Caco-2 (cell line): ENCODE data around the gene KRTAP5-3. TPM values are rescaled to one million over a fixed set of nuclear protein-coding genes. Genes with fewer than 3 reads are reported as not detected.

ENCODE experiments used
- BruUV-seq: library from RNA; stranded (reverse); fragments of 400-500 nt; replicated peaks from 2 replicates; lab custom pipeline; 2021; lab: Mats Ljungman, UMichigan
- CTCF ChIA-PET: fragments of 300-600 bp; sonication (Branson Sonifier 250); formaldehyde crosslinking; loops from one replicate; lab custom pipeline; 2022; ENCODE audit warnings: antibody characterized with exemption; lab: Charles Lee
- POLR2A ChIA-PET: fragments of 300-600 bp; sonication (Branson Sonifier 250); formaldehyde crosslinking; loops from one replicate; lab custom pipeline; 2022; ENCODE audit warnings: antibody characterized with exemption; lab: Charles Lee
- DNase-seq, 2 experiments: peaks; one replicate each; pipeline versions ENCODE4 v3.0.0 to v3.0.0-alpha.2; 2020 to 2022
- H3K27me3 ChIP-seq: replicated peaks from 2 replicates; pipeline ENCODE4 v1.6.0; 2011; ENCODE audit warnings: low read length; ENCODE audit not compliant: control insufficient read depth, insufficient read depth
- H3K36me3 ChIP-seq: 2 replicates; pipeline ENCODE4 v1.5.1; 2011; ENCODE audit warnings: low read length; ENCODE audit not compliant: control insufficient read depth, insufficient read depth
- H3K4me1 ChIP-seq: fragments of 250-450 bp; sonication (Bioruptor Pico); 2 replicates; pipeline ENCODE4 v1.5.1; 2020; ENCODE audit warnings: mild to moderate bottlenecking
- H3K4me3 ChIP-seq: 2 replicates; pipeline ENCODE4 v1.5.1; 2011; ENCODE audit warnings: low read depth, mild to moderate bottlenecking, control low read depth, low read length
- H3K9me3 ChIP-seq: fragments of 250-450 bp; sonication (Bioruptor Pico); 2 replicates; pipeline ENCODE4 v1.5.1; 2020; ENCODE audit warnings: mild to moderate bottlenecking, moderate library complexity
- H3K27ac Mint-ChIP-seq: one replicate; pipeline ENCODE4 v1.8.0; 2022; ENCODE audit warnings: mixed read lengths; ENCODE audit not compliant: unreplicated experiment
- H3K27me3 Mint-ChIP-seq: one replicate; pipeline ENCODE4 v1.8.0; 2022; ENCODE audit warnings: mixed read lengths; ENCODE audit not compliant: insufficient read depth, unreplicated experiment
- H3K36me3 Mint-ChIP-seq: one replicate; pipeline ENCODE4 v1.8.0; 2022; ENCODE audit warnings: mild to moderate bottlenecking, mixed read lengths; ENCODE audit not compliant: insufficient read depth, unreplicated experiment
- H3K4me1 Mint-ChIP-seq: one replicate; pipeline ENCODE4 v1.8.0; 2022; ENCODE audit warnings: low read depth, mixed read lengths; ENCODE audit not compliant: unreplicated experiment
- H3K4me3 Mint-ChIP-seq: one replicate; pipeline ENCODE4 v1.8.0; 2022; ENCODE audit warnings: mild to moderate bottlenecking, moderate library complexity, mixed read lengths; ENCODE audit not compliant: unreplicated experiment
- H3K9me3 Mint-ChIP-seq: one replicate; pipeline ENCODE4 v1.8.0; 2022; ENCODE audit warnings: mixed read lengths; ENCODE audit not compliant: unreplicated experiment
- CTCF ChIP-seq, 2 experiments: fragments of 200-600 bp in 1 of 2; IDR thresholded peaks; 1 replicate in 1 of 2; 2 replicates in 1 of 2; pipeline versions ENCODE4 v1.5.1 to v1.8.0; 2011 to 2022; ENCODE audit warnings: antibody characterized with exemption in 1 of 2, control low read depth in 1 of 2, inconsistent platforms in 1 of 2, low read depth in 1 of 2, low read length in 1 of 2, mild to moderate bottlenecking in 1 of 2, moderate library complexity in 1 of 2; ENCODE audit not compliant: insufficient read depth in 1 of 2, severe bottlenecking in 1 of 2, unreplicated experiment in 1 of 2
- intact Hi-C: fragments of 100-400 bp; cut with micrococcal nuclease; formaldehyde crosslinking; loops from one replicate; pipeline ENCODE4 v1.10.0; 2022; ENCODE audit not compliant: unreplicated experiment
- total RNA-seq: library from RNA; stranded (reverse); gene quantifications from 2 replicates; pipeline ENCODE4 v1.2.3, GENCODE V29; 2022

The KRTAP5-3 gene
- total RNA-seq, 1 experiment from 2014 or later, result not detected

- Mint-ChIP-seq H3K27ac (no peak overlapping the region), H3K4me3 (peak overlapping the region; percentile 52), H3K36me3 (no peaks in the 10 kb centered on the region), H3K4me1 (peaks cover 6% of the 10 kb centered on the region), H3K27me3 (no peaks in the 10 kb centered on the region), H3K9me3 (no peaks in the 10 kb centered on the region)
- DNase-seq, result peak in 1 of 2 experiments; percentile 30
- Histone ChIP-seq H3K4me3 (peak overlapping the region; percentile 29), H3K36me3 (no peaks in the 10 kb centered on the region), H3K9me3 (no peaks in the 10 kb centered on the region), H3K27me3 (peaks cover 2% of the 10 kb centered on the region), H3K4me1 (peaks cover 14% of the 10 kb centered on the region; the same call in 1 of the 2 replicates)
- ChIA-PET CTCF (no interaction called here), POLR2A (no interaction called here)
- BruUV-seq, result no TSS peak
- TF ChIP-seq CTCF (IDR thresholded peaks at IDR 0.05; ENCODE audit: insufficient read depth in 1 of 2, low read depth in 1 of 2, low read length in 1 of 2, severe bottlenecking in 1 of 2, unreplicated experiment in 1 of 2), result no peak
- intact Hi-C loops, result loop anchor here (5.0 kb wide), 1 partner anchor 459 kb away; no protein-coding TSS in a partner anchor
These were observed 37.1 kb downstream of the KRTAP5-3 start for GRCh38 chr11:1570896-1571759.

GRCh38 chr11:1570531-1570895 lies 37.8 kb downstream of the KRTAP5-3 start:
- ChIA-PET POLR2A (no interaction called here), CTCF (interaction anchor here (1.3 kb wide), 1 partner anchor 17 kb away, joined by 3 read pairs; no protein-coding TSS in a partner anchor)
- Mint-ChIP-seq H3K4me1 (peaks cover 6% of the 10 kb centered on the region), H3K27ac (no peak overlapping the region), H3K36me3 (no peaks in the 10 kb centered on the region), H3K27me3 (no peaks in the 10 kb centered on the region), H3K4me3 (peak overlapping the region; percentile 52), H3K9me3 (no peaks in the 10 kb centered on the region)
- no peaks in the 10 kb centered on the region for H3K36me3 ChIP-seq
- DNase-seq, result no peak
- peaks cover 2% of the 10 kb centered on the region for H3K27me3 ChIP-seq
- no peak for TF ChIP-seq CTCF (IDR thresholded peaks at IDR 0.05; ENCODE audit: insufficient read depth in 1 of 2, low read depth in 1 of 2, low read length in 1 of 2, severe bottlenecking in 1 of 2, unreplicated experiment in 1 of 2)
- no peak overlapping the region for H3K4me3 ChIP-seq
- H3K9me3 ChIP-seq, result no peaks in the 10 kb centered on the region
- intact Hi-C loops, result loop anchor here (5.0 kb wide), 1 partner anchor 458 kb away; no protein-coding TSS in a partner anchor
- H3K4me1 ChIP-seq, result peaks cover 14% of the 10 kb centered on the region; the same call in 1 of the 2 replicates
- BruUV-seq, result TSS peak; percentile 60

- Histone ChIP-seq H3K9me3 (no peaks in the 10 kb centered on the region), H3K27me3 (peaks cover 2% of the 10 kb centered on the region), H3K36me3 (no peaks in the 10 kb centered on the region), H3K4me1 (peaks cover 14% of the 10 kb centered on the region; the same call in 1 of the 2 replicates), H3K4me3 (no peak overlapping the region)
- H3K4me3 Mint-ChIP-seq, result peak overlapping the region; percentile 52
- ChIA-PET POLR2A (no interaction called here), CTCF (interaction anchor here (1.3 kb wide), 1 partner anchor 17 kb away, joined by 3 read pairs; no protein-coding TSS in a partner anchor)
- no peaks in the 10 kb centered on the region for H3K27me3 Mint-ChIP-seq
- H3K27ac Mint-ChIP-seq, result no peak overlapping the region
- intact Hi-C loops, result loop anchor here (5.0 kb wide), 1 partner anchor 458 kb away; no protein-coding TSS in a partner anchor
- no peak for DNase-seq
- no peaks in the 10 kb centered on the region for H3K9me3 Mint-ChIP-seq
- no peak for TF ChIP-seq CTCF (IDR thresholded peaks at IDR 0.05; ENCODE audit: insufficient read depth in 1 of 2, low read depth in 1 of 2, low read length in 1 of 2, severe bottlenecking in 1 of 2, unreplicated experiment in 1 of 2)
- BruUV-seq, result no TSS peak
- no peaks in the 10 kb centered on the region for H3K36me3 Mint-ChIP-seq
- peaks cover 6% of the 10 kb centered on the region for H3K4me1 Mint-ChIP-seq
These were observed 38.2 kb downstream of the KRTAP5-3 start for GRCh38 chr11:1570001-1570453.
